ENCODE data around the gene CNGA3. TPM values are rescaled to one million over a fixed set of nuclear protein-coding genes. Genes with fewer than 3 reads are reported as not detected.
"Not testable (repeated sequence)": the region's sequence is repeated elsewhere in the genome, so short reads cannot be mapped to it uniquely, and the experiment has no call there.

Gene CNGA3
- total RNA-seq (2012; rRNA removed), result 0.44 TPM in 1 of 2 replicates, not detected in the other

GRCh38 chr2:98346311-98347236, at the start of gene CNGA3:
Gene CNGA3, plus strand, starts transcription at chr2:98346456. Its CDS starts 23,520 bp downstream, at chr2:98369976.
- H3K9ac ChIP-seq (ENCODE audit: low read depth, low read length), result no peak within 1 kb of the TSS
- H3K4me1 ChIP-seq (ENCODE audit: control insufficient read depth, insufficient read depth, low read length), result peaks cover 9% of the 10 kb centered on the region
- H3K9me3 ChIP-seq (replicated peaks; ENCODE audit: low read length), result no peaks in the 10 kb centered on the region
- peaks cover 88% of the 10 kb centered on the region for H3K27me3 ChIP-seq (ENCODE audit: control insufficient read depth, insufficient read depth, low read length)
- H3K36me3 ChIP-seq (ENCODE audit: insufficient read depth, low read length), result no peaks in the 10 kb centered on the region
- H3K4me3 ChIP-seq (ENCODE audit: low read length), result peak within 1 kb of the TSS; percentile 60
- H3K4me2 ChIP-seq (ENCODE audit: low read length), result peak within 1 kb of the TSS; percentile 82

- H3K27me3 ChIP-seq (ENCODE audit: control insufficient read depth, insufficient read depth, low read length), result peaks cover 21% of the 10 kb centered on the region
- no peaks in the 10 kb centered on the region for H3K4me1 ChIP-seq (ENCODE audit: control insufficient read depth, insufficient read depth, low read length)
- H3K9ac ChIP-seq (ENCODE audit: low read depth, low read length), result no peak overlapping the region
- no peak overlapping the region for H3K4me3 ChIP-seq (ENCODE audit: low read length)
- no peak overlapping the region for H3K4me2 ChIP-seq (ENCODE audit: low read length)
- H3K9me3 ChIP-seq (replicated peaks; ENCODE audit: low read length), result no peaks in the 10 kb centered on the region
- H3K36me3 ChIP-seq (ENCODE audit: insufficient read depth, low read length), result no peaks in the 10 kb centered on the region
Measured at GRCh38 chr2:98297817-98298682, 48.2 kb upstream of the CNGA3 start.

- Histone ChIP-seq H3K36me3 (ENCODE audit: insufficient read depth, low read length) (no peaks in the 10 kb centered on the region), H3K9me3 (replicated peaks; ENCODE audit: low read length) (no peaks in the 10 kb centered on the region), H3K4me1 (ENCODE audit: control insufficient read depth, insufficient read depth, low read length) (no peaks in the 10 kb centered on the region), H3K4me2 (ENCODE audit: low read length) (no peak overlapping the region), H3K9ac (ENCODE audit: low read depth, low read length) (no peak overlapping the region), H3K27me3 (ENCODE audit: control insufficient read depth, insufficient read depth, low read length) (peaks cover 21% of the 10 kb centered on the region), H3K4me3 (ENCODE audit: low read length) (no peak overlapping the region)
Measured at GRCh38 chr2:98298683-98299164, 47.5 kb upstream of the CNGA3 start.

GRCh38 chr2:98299211-98299905, 46.9 kb upstream of the CNGA3 start:
- H3K36me3 ChIP-seq (ENCODE audit: insufficient read depth, low read length), result no peaks in the 10 kb centered on the region
- H3K9ac ChIP-seq (ENCODE audit: low read depth, low read length), result no peak overlapping the region
- H3K4me2 ChIP-seq (ENCODE audit: low read length), result no peak overlapping the region
- H3K4me3 ChIP-seq (ENCODE audit: low read length), result no peak overlapping the region
- no peaks in the 10 kb centered on the region for H3K4me1 ChIP-seq (ENCODE audit: control insufficient read depth, insufficient read depth, low read length)
- H3K9me3 ChIP-seq (replicated peaks; ENCODE audit: low read length), result no peaks in the 10 kb centered on the region
- H3K27me3 ChIP-seq (ENCODE audit: control insufficient read depth, insufficient read depth, low read length), result peaks cover 21% of the 10 kb centered on the region

GRCh38 chr2:98300141-98300874, 45.9 kb upstream of the CNGA3 start:
- H3K9me3 ChIP-seq (replicated peaks; ENCODE audit: low read length), result no peaks in the 10 kb centered on the region
- H3K4me1 ChIP-seq (ENCODE audit: control insufficient read depth, insufficient read depth, low read length), result no peaks in the 10 kb centered on the region
- H3K4me2 ChIP-seq (ENCODE audit: low read length), result no peak overlapping the region
- no peaks in the 10 kb centered on the region for H3K36me3 ChIP-seq (ENCODE audit: insufficient read depth, low read length)
- H3K4me3 ChIP-seq (ENCODE audit: low read length), result no peak overlapping the region
- peaks cover 21% of the 10 kb centered on the region for H3K27me3 ChIP-seq (ENCODE audit: control insufficient read depth, insufficient read depth, low read length)
- no peak overlapping the region for H3K9ac ChIP-seq (ENCODE audit: low read depth, low read length)

- H3K4me2 ChIP-seq (ENCODE audit: low read length), result no peak overlapping the region
- H3K27me3 ChIP-seq (ENCODE audit: control insufficient read depth, insufficient read depth, low read length), result peaks cover 17% of the 10 kb centered on the region
- no peaks in the 10 kb centered on the region for H3K4me1 ChIP-seq (ENCODE audit: control insufficient read depth, insufficient read depth, low read length)
- no peak overlapping the region for H3K4me3 ChIP-seq (ENCODE audit: low read length)
- H3K36me3 ChIP-seq (ENCODE audit: insufficient read depth, low read length), result no peaks in the 10 kb centered on the region
- no peaks in the 10 kb centered on the region for H3K9me3 ChIP-seq (replicated peaks; ENCODE audit: low read length)
- no peak overlapping the region for H3K9ac ChIP-seq (ENCODE audit: low read depth, low read length)
Measured at GRCh38 chr2:98301469-98301868, 44.8 kb upstream of the CNGA3 start.

- not testable (repeated sequence) for H3K9ac ChIP-seq (ENCODE audit: low read depth, low read length); H3K9me3 ChIP-seq (replicated peaks; ENCODE audit: low read length); H3K4me3 ChIP-seq (ENCODE audit: low read length); H3K36me3 ChIP-seq (ENCODE audit: insufficient read depth, low read length); H3K4me1 ChIP-seq (ENCODE audit: control insufficient read depth, insufficient read depth, low read length); H3K27me3 ChIP-seq (ENCODE audit: control insufficient read depth, insufficient read depth, low read length); H3K4me2 ChIP-seq (ENCODE audit: low read length)
Measured at GRCh38 chr2:98307131-98307696, 39.0 kb upstream of the CNGA3 start.

- H3K36me3 ChIP-seq (ENCODE audit: insufficient read depth, low read length), result no peaks in the 10 kb centered on the region
- peak overlapping the region; percentile 55 for H3K4me2 ChIP-seq (ENCODE audit: low read length)
- no peak overlapping the region for H3K9ac ChIP-seq (ENCODE audit: low read depth, low read length)
- no peaks in the 10 kb centered on the region for H3K9me3 ChIP-seq (replicated peaks; ENCODE audit: low read length)
- H3K4me1 ChIP-seq (ENCODE audit: control insufficient read depth, insufficient read depth, low read length), result no peaks in the 10 kb centered on the region
- H3K27me3 ChIP-seq (ENCODE audit: control insufficient read depth, insufficient read depth, low read length), result no peaks in the 10 kb centered on the region
- H3K4me3 ChIP-seq (ENCODE audit: low read length), result peak overlapping the region; percentile 54
Measured at GRCh38 chr2:98308068-98308467, 38.2 kb upstream of the CNGA3 start.

GRCh38 chr2:98308532-98308931, 37.7 kb upstream of the CNGA3 start:
- H3K4me1 ChIP-seq (ENCODE audit: control insufficient read depth, insufficient read depth, low read length), result no peaks in the 10 kb centered on the region
- no peaks in the 10 kb centered on the region for H3K27me3 ChIP-seq (ENCODE audit: control insufficient read depth, insufficient read depth, low read length)
- no peaks in the 10 kb centered on the region for H3K9me3 ChIP-seq (replicated peaks; ENCODE audit: low read length)
- H3K4me2 ChIP-seq (ENCODE audit: low read length), result peak overlapping the region; percentile 55
- H3K9ac ChIP-seq (ENCODE audit: low read depth, low read length), result no peak overlapping the region
- H3K4me3 ChIP-seq (ENCODE audit: low read length), result no peak overlapping the region
- H3K36me3 ChIP-seq (ENCODE audit: insufficient read depth, low read length), result no peaks in the 10 kb centered on the region

- H3K36me3 ChIP-seq (ENCODE audit: insufficient read depth, low read length), result no peaks in the 10 kb centered on the region
- H3K4me1 ChIP-seq (ENCODE audit: control insufficient read depth, insufficient read depth, low read length), result no peaks in the 10 kb centered on the region
- H3K4me2 ChIP-seq (ENCODE audit: low read length), result no peak overlapping the region
- no peaks in the 10 kb centered on the region for H3K9me3 ChIP-seq (replicated peaks; ENCODE audit: low read length)
- no peak overlapping the region for H3K9ac ChIP-seq (ENCODE audit: low read depth, low read length)
- no peaks in the 10 kb centered on the region for H3K27me3 ChIP-seq (ENCODE audit: control insufficient read depth, insufficient read depth, low read length)
- H3K4me3 ChIP-seq (ENCODE audit: low read length), result no peak overlapping the region
Measured at GRCh38 chr2:98309580-98309979, 36.7 kb upstream of the CNGA3 start.
